GM21526 (cell line): Measurements from ENCODE around the gene PPP1R16B.

Experiments used
- ATAC-seq: cut with Tn5 transposase; IDR thresholded peaks from one replicate; pipeline ENCODE4 v1.9.1; 2021; ENCODE audit warnings: moderate library complexity; ENCODE audit not compliant: unreplicated experiment, low FRiP score

Gene PPP1R16B

DNA sequence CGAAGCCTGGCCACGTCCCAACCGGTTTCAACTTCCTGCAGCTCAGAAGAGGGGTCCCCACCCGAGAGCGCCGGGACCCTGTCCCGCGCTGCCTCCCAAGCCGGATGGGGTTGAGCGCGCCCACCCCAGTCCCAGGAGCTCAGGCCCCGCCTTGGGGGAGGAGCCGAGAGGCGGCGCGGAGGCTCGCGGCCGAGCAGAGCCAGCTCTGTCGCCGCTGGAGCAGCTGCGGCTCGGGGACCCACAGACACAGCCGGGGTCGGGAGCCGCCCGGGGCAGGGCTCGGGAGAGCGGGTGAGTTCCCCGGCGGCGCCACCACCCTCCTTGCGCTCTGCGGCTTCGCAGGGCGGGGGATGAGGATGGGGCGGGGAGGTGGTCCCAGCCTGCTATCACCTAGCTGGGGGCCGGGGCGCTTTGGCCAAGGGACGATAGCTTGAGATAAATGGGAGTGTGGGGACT, at the start of gene PPP1R16B:
TSS of gene PPP1R16B (plus strand) at position 196 of the 456 bp plus-strand sequence. CDS start 30,229 bp downstream, outside the sequence.
- ATAC-seq = peak; percentile 52

GRCh38 chr20:38757145-38757775, 48.2 kb upstream of the PPP1R16B start:
- ATAC-seq = no peak

DNA sequence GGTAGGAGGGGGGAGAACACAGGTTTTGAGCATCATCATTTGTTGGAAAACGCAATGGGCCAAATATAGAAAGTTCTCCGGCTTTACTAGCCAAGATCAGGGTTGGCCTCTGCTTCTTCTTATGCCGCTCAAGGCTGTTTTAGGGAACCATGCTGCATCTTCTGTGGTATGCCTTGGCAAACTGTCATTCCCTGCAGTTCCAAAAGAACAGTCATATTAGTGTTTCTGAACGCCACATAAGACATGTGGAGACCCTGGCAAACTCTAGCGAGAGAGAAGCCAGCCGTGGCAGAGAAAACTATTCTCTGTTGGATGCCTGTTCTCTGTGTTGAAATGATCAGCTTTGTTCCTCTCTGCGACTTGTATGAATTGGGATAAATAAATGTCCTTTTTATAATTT, 46.4 kb upstream of the PPP1R16B start:
- no peak for ATAC-seq

DNA sequence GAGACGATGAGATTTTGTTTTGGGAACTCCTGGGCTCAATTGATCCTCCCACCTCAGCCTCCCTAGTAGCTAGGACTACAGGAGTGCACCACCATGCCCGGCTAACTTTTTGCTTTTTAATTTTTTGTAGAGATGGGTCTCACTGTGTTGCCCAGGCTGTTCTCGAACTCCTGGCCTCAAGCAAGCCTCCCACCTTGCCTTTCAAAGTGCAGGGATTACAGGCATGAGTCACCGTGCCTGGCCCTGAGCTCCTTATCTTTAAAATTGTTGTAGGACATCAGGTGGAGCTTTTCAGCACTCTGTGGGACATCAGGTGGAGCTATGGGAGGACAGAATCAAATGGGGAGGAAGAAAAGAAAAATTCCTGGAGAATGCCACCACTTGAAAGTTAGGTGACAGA, 44.5 kb upstream of the PPP1R16B start:
- ATAC-seq = no peak

GRCh38 chr20:38762174-38762573, 43.3 kb upstream of the PPP1R16B start:
- no peak for ATAC-seq

GRCh38 chr20:38763616-38764015, 41.9 kb upstream of the PPP1R16B start:
- ATAC-seq = no peak

- no peak for ATAC-seq
These were observed 40.8 kb upstream of the PPP1R16B start for GRCh38 chr20:38764567-38765318.

DNA sequence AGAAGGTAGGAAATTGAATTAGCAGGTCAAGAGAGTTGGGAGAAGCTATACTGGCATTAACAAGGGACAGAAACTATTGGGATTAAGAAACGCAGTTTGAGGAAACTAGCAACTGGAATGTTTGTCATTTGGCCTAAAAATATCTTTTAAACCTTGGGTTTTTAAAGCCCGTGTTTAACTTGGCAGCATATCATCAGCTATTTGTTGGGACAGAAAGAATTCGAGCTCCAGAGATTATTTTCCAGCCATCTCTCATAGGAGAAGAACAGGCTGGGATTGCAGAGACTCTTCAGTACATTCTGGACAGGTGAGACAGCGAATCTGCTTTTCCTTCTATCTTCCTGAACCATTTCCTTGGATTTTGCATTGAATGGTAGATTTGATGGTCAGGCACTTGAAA, 39.4 kb upstream of the PPP1R16B start:
- ATAC-seq = no peak

- ATAC-seq = no peak
These were observed 35.9 kb upstream of the PPP1R16B start for GRCh38 chr20:38769376-38770295.

DNA sequence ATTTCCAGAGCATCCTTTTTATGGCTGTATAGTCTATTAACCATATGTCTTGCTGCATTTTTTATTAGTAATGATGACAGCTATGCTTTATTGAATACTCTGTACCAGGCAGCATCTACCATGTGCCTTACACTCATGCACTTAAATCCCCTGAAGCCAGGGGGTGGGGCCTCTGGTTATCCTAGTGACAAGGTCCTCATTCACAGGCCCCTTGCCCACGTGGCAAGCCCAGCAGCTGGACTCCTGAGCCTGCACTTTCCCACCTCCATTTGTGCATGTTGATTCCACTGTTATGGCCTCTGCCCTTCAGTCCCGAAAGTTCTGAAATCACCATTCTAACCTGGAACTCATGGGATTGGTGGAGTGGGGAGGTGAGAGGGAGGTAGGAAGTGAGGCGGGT, 35.0 kb upstream of the PPP1R16B start:
- ATAC-seq = no peak

- no peak for ATAC-seq
These were observed 34.5 kb upstream of the PPP1R16B start for GRCh38 chr20:38770970-38771369.

DNA sequence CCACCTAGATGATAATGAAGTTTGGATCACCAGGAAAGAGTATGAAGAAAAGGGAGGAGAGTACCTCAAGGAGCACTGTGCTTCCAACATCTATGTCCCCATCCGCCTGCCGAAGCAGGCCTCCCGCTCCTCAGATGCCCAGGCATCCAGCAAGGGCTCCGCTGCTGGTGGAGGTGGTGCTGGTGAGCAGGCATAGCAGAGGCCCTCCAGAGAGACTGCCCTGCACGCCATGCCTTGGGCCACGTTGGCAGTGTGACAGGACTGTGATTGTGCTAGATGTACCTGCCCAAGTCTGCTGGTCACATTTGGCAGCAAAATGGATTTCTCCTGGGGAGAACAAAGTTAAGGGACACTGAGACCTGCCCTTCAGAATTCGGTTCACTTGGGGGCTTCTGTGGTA, 33.9 kb upstream of the PPP1R16B start:
- ATAC-seq = no peak

GRCh38 chr20:38774167-38774566, 31.3 kb upstream of the PPP1R16B start:
- ATAC-seq = no peak

GRCh38 chr20:38776363-38776762, 29.1 kb upstream of the PPP1R16B start:
- ATAC-seq = no peak

DNA sequence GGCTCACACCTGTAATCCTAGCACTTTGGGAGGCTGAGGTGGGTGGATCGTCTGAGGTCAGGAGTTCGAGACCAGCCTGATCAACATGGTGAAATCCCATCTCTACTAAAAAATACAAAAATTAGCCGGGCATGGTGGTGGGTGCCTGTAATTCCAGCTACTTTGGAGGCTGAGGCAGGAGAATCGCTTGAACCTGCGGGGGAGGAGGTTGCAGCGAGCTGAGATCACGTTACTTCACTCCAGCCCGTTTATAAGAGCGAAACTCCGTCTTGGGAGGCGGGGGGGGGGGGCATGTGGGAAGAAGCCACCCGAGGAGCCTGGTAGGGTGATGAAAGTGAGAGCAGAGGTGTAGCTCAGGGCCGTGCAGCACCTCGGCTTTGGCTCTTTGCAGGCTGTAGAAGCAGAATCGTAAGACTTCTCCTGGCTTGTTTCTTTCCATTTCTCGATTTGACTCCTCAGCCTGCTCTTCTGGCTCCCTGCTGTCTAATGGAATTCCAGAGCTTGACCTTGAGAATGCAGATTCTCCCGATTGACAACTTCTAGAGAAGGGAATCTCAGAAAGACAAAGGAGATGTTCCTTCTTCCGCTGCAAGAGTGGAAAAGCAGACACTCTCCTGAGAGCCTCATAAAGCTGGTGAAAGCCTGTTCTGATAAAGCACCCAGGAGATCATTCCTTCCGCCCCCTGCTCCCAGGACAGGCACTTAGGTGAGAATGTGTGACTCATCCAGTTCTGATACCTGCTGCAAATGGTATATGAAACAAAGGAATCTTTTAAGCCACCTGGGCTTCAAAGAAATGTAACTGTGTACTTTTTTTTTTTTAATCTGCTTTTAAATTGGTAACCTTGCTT, 26.0 kb upstream of the PPP1R16B start:
- no peak for ATAC-seq

DNA sequence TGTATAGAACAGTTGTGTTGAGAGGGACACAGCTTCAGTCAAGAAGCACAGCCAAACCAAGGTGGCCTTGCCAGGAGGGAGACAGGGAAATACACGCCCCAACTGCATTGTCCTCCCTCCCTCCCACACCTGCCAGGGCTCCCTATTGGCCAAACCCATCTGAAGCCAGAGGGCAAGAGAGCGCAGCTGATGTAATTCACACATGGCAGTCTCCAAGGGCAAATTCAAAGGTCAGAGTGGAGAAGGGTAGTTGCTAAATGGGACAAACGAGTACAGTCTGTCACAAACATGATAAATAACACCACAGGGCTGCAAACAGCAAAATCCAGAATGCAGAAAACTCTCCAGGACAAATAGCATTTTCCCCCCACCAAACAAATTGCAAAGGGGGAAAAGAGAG, 23.2 kb upstream of the PPP1R16B start:
- no peak for ATAC-seq

GRCh38 chr20:38787870-38788269, 17.6 kb upstream of the PPP1R16B start:
- no peak for ATAC-seq

DNA sequence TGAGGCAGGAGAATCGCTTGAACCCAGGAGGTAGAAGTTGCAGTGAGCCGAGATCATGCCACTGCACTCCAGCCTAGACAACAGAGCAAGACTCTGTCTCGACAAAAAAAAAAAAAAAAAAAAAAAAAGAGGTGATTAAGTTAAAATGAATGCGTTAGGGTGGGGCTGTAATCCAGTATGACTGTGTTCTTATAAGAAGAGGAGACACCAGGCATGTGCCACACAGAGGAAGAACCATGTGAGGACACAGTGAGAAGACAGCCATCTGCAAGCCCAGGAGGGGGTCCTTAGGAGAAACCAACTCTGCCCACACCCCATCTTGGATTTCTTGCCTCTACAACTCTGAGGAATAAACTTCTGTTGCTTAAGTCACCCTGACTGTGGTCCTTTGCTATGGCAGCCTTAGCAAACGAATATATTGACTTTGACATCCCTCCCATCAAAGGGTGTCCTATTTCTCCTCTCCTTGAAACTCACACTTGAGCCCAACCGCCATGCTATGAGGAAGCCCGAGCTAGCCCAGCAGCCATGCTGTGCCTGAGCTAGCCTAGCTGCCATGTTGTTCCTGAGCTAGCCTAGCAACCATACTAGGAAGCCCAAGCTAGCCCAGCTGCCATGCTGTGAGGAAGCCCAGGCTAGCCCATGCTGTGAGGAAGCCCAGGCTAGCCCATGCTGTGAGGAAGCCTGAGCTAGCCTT, 15.8 kb upstream of the PPP1R16B start:
- no peak for ATAC-seq

- no peak for ATAC-seq
These were observed 15.1 kb upstream of the PPP1R16B start for GRCh38 chr20:38790200-38791053.
